ENCODE measurements around the gene NOXRED1. TPM values are rescaled to one million over a fixed set of nuclear protein-coding genes. Genes with fewer than 3 reads are reported as not detected.
A peak's percentile ranks its signal among the peaks of the same experiment; 100 is the strongest.

The NOXRED1 gene
- total RNA-seq, 4 donors from 2014 or later, result not detected

GRCh38 chr14:77390188-77390587 is 33.1 kb downstream of the NOXRED1 start:
- H3K27me3 ChIP-seq, result no peaks in the 10 kb centered on the region
- no peaks in the 10 kb centered on the region for H3K9me3 ChIP-seq
- H3K4me1 ChIP-seq, result no peaks in the 10 kb centered on the region
- 96 to 100% methylated on average over 3 to 4 of the region's 4 CpGs for WGBS, 2 donors (ENCODE audit: low coverage in 1 of 2)
- TF ChIP-seq EP300 (IDR thresholded peaks at IDR 0.05) (no peak), CTCF (IDR thresholded peaks at IDR 0.05) (no peak), POLR2AphosphoS5 (IDR thresholded peaks at IDR 0.05) (no peak), POLR2A (IDR thresholded peaks at IDR 0.05) (no peak)
- no peak overlapping the region for H3K27ac ChIP-seq
- ATAC-seq, result no peak
- H3K36me3 ChIP-seq, result no peaks in the 10 kb centered on the region
- no peak overlapping the region for H3K4me3 ChIP-seq

- no peak for ATAC-seq
- Histone ChIP-seq H3K4me1 (peaks cover 0 to 23% (median 9%) of the 10 kb centered on the region in 3 donors), H3K27ac (no peak overlapping the region), H3K4me3 (no peak overlapping the region), H3K9me3 (no peaks in the 10 kb centered on the region), H3K36me3 (no peaks in the 10 kb centered on the region), H3K27me3 (no peaks in the 10 kb centered on the region)
- TF ChIP-seq EP300 (IDR thresholded peaks at IDR 0.05) (no peak), POLR2A (IDR thresholded peaks at IDR 0.05) (no peak), CTCF (IDR thresholded peaks at IDR 0.05) (no peak), POLR2AphosphoS5 (IDR thresholded peaks at IDR 0.05) (no peak)
- 87 to 89% methylated on average over 6 of the region's 6 CpGs for WGBS, 2 donors (ENCODE audit: low coverage in 1 of 2)
Measured at GRCh38 chr14:77378701-77379100, 44.6 kb downstream of the NOXRED1 start.

GRCh38 chr14:77377502-77377844 is 45.9 kb downstream of the NOXRED1 start:
- TF ChIP-seq EP300 (IDR thresholded peaks at IDR 0.05) (no peak), POLR2A (IDR thresholded peaks at IDR 0.05) (no peak), POLR2AphosphoS5 (IDR thresholded peaks at IDR 0.05) (no peak), CTCF (IDR thresholded peaks at IDR 0.05) (no peak)
- Histone ChIP-seq H3K9me3 (no peaks in the 10 kb centered on the region), H3K27ac (peak overlapping the region in 3 of 4 donors; percentile 85 to 90 (median 87)), H3K36me3 (no peaks in the 10 kb centered on the region), H3K4me1 (peaks cover 0 to 24% (median 9%) of the 10 kb centered on the region in 3 donors), H3K27me3 (no peaks in the 10 kb centered on the region), H3K4me3 (peak overlapping the region; percentile 73 to 78)
- WGBS, 2 donors (ENCODE audit: low coverage in 1 of 2), result 14% methylated on average over 8 to 9 of the region's 10 CpGs
- no peak for ATAC-seq

- WGBS, 2 donors (ENCODE audit: low coverage in 1 of 2), result 0 to 1% methylated on average over 10 to 25 of the region's 69 CpGs
- H3K4me1 ChIP-seq, result peaks cover 0 to 27% (median 9%) of the 10 kb centered on the region in 3 donors
- no peaks in the 10 kb centered on the region for H3K36me3 ChIP-seq
- peak in 3 of 4 experiments; percentile 24 to 55 (median 39) for TF ChIP-seq CTCF (IDR thresholded peaks at IDR 0.05)
- peak; percentile 28 to 50 for TF ChIP-seq POLR2A (IDR thresholded peaks at IDR 0.05)
- TF ChIP-seq EP300 (IDR thresholded peaks at IDR 0.05), result no peak
- no peaks in the 10 kb centered on the region for H3K9me3 ChIP-seq
- no peaks in the 10 kb centered on the region for H3K27me3 ChIP-seq
- peak within 1 kb of the TSS; percentile 73 to 78 for H3K4me3 ChIP-seq
- peak; percentile 97 for ATAC-seq
- peak within 1 kb of the TSS; percentile 44 to 90 (median 86) for H3K27ac ChIP-seq
Measured at GRCh38 chr14:77376771-77377501, 46.4 kb downstream of the NOXRED1 start, which contains the start of the genes SAMD15 and TMED8. Gene SAMD15 (plus strand): TSS chr14:77377379. CDS start chr14:77377419, 40 bp downstream. Gene TMED8 (minus strand): TSS chr14:77377094. CDS start chr14:77377053, 41 bp downstream.
